Measurements from ENCODE around the gene FAM210B.
"Not testable (repeated sequence)": the region's sequence is repeated elsewhere in the genome, so short reads cannot be mapped to it uniquely, and the experiment has no call there.

FAM210B gene

GRCh38 chr20:56392881-56393482, 34.2 kb downstream of the FAM210B start:
- no peak for DNase-seq (ENCODE audit: low read depth in 2 of 2)

- no peak for DNase-seq (ENCODE audit: low read depth in 2 of 2)
Measured at GRCh38 chr20:56393653-56394052, 34.9 kb downstream of the FAM210B start.

- DNase-seq (ENCODE audit: low read depth in 2 of 2), result no peak
Measured at GRCh38 chr20:56395166-56395565, 36.4 kb downstream of the FAM210B start.

GRCh38 chr20:56400001-56400640, 41.3 kb downstream of the FAM210B start:
- DNase-seq (ENCODE audit: low read depth in 2 of 2), result peak in 1 of 2 donors; percentile 15

- DNase-seq (ENCODE audit: low read depth in 2 of 2), result no peak
Measured at GRCh38 chr20:56403465-56403864, 44.7 kb downstream of the FAM210B start.

DNA sequence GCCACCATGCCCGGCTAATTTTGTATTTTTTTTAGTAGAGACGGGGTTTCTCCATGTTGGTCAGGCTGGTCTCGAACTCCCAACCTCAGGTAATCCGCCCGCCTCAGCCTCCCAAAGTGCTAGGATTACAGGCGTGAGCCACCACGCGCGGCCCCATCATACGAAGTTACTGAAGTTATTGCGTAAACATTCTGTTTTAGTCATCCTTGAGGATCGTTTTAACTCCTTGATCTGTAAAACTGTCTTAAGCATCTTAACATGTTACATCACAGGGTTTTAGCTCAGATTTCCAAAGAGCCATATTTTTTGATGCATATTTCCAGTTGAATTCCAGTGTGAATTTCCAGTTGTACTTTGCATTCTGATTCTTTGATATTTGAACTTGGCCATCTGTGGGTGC, 46.6 kb downstream of the FAM210B start:
- DNase-seq (ENCODE audit: low read depth in 2 of 2), result not testable (repeated sequence)

GRCh38 chr20:56406910-56407309, 48.1 kb downstream of the FAM210B start:
- no peak for DNase-seq (ENCODE audit: low read depth in 2 of 2)

- no peak for DNase-seq (ENCODE audit: low read depth in 2 of 2)
Measured at GRCh38 chr20:56409521-56409920, 50.7 kb downstream of the FAM210B start.

DNA sequence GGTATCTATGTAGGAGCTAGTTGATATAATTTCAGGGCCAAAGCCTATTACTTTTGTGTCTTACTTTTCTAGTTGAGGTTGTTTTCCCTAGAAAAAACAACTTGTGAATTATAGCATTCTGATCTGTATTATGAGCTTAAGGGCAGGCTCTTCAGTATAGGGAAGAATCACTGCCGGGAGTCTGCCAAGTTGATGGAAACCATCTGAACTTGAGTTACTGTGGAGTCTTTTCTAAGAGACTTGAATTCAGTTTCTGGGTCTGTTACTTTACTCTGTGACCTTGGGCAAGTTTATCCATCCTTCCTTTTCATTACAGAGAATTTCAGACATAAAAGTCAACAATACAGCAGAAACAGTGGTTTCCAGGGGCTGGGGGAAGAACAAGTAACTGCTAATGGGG, 51.2 kb downstream of the FAM210B start:
- DNase-seq (ENCODE audit: low read depth in 2 of 2), result no peak

GRCh38 chr20:56411287-56411686, 52.5 kb downstream of the FAM210B start:
- DNase-seq (ENCODE audit: low read depth in 2 of 2), result not testable (repeated sequence)

- no peak for DNase-seq (ENCODE audit: low read depth in 2 of 2)
Measured at GRCh38 chr20:56411759-56412472, 53.1 kb downstream of the FAM210B start, which contains the start of gene CASS4. TSS of gene CASS4 (plus strand) at chr20:56412260. CDS start at chr20:56412459, 199 bp downstream.

DNA sequence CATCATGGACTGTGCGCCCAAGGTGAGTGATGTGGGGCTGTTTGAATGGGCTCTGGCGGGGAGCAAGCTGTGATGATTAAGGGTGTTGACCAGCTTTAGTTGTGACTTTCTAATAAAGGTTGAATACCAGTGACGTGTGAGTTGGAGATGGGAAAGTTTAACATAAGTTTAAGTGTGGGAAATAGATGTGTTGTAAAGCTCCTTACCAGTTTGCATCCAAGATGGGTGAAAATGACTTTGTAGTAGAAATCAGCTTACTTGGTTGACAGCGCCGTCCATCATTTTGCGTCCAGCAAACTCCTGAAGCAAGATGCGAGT, 53.7 kb downstream of the FAM210B start:
- DNase-seq (ENCODE audit: low read depth in 2 of 2), result no peak

GRCh38 chr20:56412949-56413348, 54.2 kb downstream of the FAM210B start:
- no peak for DNase-seq (ENCODE audit: low read depth in 2 of 2)

DNA sequence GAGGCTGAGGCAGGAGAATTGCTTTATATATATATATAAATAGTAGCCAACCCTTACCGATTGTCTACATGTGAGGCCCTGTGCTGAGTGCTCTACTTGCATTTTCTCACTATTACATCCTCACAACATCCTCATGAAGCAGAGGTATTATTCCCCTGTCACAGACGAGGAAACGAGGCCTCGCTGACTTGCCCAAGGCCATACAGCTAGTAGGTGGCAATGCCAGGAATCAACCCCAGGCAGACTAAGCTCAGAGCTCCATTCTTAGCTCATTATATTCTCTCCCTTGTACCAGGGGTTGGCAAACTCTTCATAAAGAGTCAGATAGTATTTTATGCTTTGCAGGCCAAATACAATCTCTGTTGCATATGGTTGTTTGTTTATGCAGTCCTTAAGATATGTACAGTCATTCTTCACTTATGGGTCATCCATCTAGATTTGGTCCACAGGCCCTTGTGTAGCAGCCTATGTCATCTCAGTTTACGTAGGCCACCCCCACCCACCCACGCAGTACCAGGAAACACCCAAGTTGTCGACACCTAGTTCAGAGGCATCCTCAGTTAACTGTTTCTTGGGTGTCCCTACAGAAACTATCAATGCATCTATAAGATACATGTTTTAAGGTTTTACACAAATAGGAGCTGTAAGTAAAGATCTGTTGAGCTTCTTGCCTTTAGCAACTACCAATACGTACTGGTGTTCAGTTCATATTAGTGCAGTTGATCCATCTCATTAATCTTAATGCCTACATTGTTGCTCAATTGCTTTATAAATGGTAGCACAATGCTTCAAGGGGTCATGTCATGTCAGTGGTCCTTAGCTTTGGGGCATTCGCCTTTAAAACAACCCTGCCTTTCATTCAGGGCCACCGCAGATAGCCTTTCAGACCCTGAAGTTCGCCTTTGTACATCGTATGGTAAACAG, 56.3 kb downstream of the FAM210B start:
- DNase-seq (ENCODE audit: low read depth in 2 of 2), result peak; percentile 45 to 59

DNA sequence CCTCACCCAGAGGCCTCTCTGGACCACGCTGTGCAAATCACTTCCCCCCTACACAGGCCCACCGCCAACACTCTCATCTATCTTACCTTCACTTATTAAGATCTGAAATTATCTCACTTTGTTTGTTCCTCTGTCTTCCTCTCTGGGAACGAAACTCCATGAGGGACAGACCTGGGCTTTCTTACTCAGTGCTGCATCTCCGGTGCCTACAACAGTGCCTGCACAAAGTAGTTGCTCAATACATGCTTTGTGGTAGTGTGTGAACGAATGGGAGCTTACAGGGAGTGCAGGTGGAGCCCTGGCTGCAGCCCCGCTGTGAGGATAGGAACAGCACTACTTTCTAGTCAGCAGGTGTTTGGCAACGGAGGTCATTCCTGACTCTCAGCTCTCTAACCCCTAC, 58.6 kb downstream of the FAM210B start:
- DNase-seq (ENCODE audit: low read depth in 2 of 2), result no peak

DNA sequence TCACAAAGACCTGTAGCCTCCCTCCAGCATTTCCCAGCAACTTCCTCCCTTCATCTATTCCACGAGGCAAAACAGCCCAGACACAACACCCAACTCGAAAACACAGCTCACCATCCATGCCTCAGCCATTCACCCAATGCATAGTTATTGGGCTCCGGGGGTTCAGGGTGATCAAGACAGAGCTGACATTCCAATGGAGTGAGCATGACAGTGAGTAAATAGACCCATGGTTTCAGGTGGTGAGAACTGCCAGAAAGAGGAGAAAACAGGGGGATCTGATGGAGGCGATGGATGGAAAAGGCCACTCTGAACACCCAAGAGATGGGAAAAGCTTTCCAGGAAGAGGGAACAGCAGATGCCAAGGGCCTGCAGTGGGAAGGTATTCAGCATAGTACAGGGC, 59.1 kb downstream of the FAM210B start:
- DNase-seq (ENCODE audit: low read depth in 2 of 2), result no peak

Measured in stimulated activated CD8-positive, alpha-beta memory T cell treated with anti-CD3 and anti-CD28 coated beads, Interleukin-2, amount 100 ng/mL, for 48 hours (primary cell).